ENCODE measurements around the gene UCK2. TPM values are rescaled to one million over a fixed set of nuclear protein-coding genes. Genes with fewer than 3 reads are reported as not detected.

Gene UCK2
- total and polyA plus RNA-seq, 10 of the 15 experiments (the other 5 are each of a cell fraction or from before 2014, with no cell fraction given), result 55.3 to 106 (median 84.9) TPM

DNA sequence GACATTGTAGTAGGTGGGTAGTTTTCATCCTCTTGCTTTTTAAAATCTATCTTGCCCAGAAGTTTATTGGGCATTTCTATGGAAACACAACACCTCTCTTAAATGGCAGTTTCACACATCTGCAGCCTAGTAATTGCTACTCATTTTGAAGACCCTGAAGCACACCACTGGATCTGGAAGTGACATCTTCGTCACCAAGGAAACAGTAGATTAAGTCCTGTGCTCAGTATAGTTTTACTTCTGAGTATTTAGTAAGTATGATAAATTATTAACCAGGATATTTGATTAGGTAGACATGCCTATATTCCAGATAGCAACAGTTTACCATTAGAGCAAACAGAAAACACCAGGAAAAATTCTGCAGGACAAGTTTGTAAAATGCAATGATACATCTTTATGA, 48.7 kb downstream of the UCK2 start (continued):
- TF ChIP-seq, protein P1, sequence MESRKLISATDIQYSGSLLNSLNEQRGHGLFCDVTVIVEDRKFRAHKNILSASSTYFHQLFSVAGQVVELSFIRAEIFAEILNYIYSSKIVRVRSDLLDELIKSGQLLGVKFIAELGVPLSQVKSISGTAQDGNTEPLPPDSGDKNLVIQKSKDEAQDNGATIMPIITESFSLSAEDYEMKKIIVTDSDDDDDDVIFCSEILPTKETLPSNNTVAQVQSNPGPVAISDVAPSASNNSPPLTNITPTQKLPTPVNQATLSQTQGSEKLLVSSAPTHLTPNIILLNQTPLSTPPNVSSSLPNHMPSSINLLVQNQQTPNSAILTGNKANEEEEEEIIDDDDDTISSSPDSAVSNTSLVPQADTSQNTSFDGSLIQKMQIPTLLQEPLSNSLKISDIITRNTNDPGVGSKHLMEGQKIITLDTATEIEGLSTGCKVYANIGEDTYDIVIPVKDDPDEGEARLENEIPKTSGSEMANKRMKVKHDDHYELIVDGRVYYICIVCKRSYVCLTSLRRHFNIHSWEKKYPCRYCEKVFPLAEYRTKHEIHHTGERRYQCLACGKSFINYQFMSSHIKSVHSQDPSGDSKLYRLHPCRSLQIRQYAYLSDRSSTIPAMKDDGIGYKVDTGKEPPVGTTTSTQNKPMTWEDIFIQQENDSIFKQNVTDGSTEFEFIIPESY (IDR thresholded peaks at IDR 0.05), result no peak
- TF ChIP-seq TAF1 (IDR thresholded peaks at IDR 0.05; ENCODE audit: borderline replicate concordance, low read depth, low read length), result no peak
- no peak for TF ChIP-seq RBBP5 (conservative IDR thresholded peaks at IDR 0.05)
- no peak for TF ChIP-seq SMAD1 (IDR thresholded peaks at IDR 0.05; ENCODE audit: low read depth, partially characterized antibody)
- peak; percentile 71 for TF ChIP-seq MTA2 (IDR thresholded peaks at IDR 0.05; ENCODE audit: low read depth)
- TF ChIP-seq NFIC (IDR thresholded peaks at IDR 0.05; ENCODE audit: low read depth, low read length), result no peak
- TF ChIP-seq SUZ12 (IDR thresholded peaks at IDR 0.05; ENCODE audit: unreplicated experiment), result no peak
- TF ChIP-seq BMI1 (IDR thresholded peaks at IDR 0.05; ENCODE audit: borderline replicate concordance), result peak; percentile 32; the same call in 1 of the 2 replicates
- no peak for TF ChIP-seq MYB (IDR thresholded peaks at IDR 0.05; ENCODE audit: borderline replicate concordance, low read depth, low read length)
- peak; percentile 17; the same call in 1 of the 2 replicates for TF ChIP-seq ATF7 (IDR thresholded peaks at IDR 0.05; ENCODE audit: low read depth)
- no peak for TF ChIP-seq POLR2AphosphoS2 (IDR thresholded peaks at IDR 0.05; ENCODE audit: low read depth, low read length)
- TF ChIP-seq EED (IDR thresholded peaks at IDR 0.05; ENCODE audit: low read depth), result no peak
- TF ChIP-seq ETV6 (conservative IDR thresholded peaks at IDR 0.05 in 1 of 2, IDR thresholded peaks at IDR 0.05 in 1 of 2; ENCODE audit: borderline replicate concordance in 1 of 2, low read depth in 1 of 2), result no peak
- no peak for TF ChIP-seq TCF7 (IDR thresholded peaks at IDR 0.05; ENCODE audit: borderline replicate concordance)
- TF ChIP-seq EP300 (IDR thresholded peaks at IDR 0.05; ENCODE audit: borderline replicate concordance in 1 of 2, control insufficient read depth in 1 of 2, low read depth in 2 of 2, low read length in 2 of 2), result peak in 1 of 2 experiments; percentile 53; a peak in 1 of 4 replicates
- TF ChIP-seq, protein P2, sequence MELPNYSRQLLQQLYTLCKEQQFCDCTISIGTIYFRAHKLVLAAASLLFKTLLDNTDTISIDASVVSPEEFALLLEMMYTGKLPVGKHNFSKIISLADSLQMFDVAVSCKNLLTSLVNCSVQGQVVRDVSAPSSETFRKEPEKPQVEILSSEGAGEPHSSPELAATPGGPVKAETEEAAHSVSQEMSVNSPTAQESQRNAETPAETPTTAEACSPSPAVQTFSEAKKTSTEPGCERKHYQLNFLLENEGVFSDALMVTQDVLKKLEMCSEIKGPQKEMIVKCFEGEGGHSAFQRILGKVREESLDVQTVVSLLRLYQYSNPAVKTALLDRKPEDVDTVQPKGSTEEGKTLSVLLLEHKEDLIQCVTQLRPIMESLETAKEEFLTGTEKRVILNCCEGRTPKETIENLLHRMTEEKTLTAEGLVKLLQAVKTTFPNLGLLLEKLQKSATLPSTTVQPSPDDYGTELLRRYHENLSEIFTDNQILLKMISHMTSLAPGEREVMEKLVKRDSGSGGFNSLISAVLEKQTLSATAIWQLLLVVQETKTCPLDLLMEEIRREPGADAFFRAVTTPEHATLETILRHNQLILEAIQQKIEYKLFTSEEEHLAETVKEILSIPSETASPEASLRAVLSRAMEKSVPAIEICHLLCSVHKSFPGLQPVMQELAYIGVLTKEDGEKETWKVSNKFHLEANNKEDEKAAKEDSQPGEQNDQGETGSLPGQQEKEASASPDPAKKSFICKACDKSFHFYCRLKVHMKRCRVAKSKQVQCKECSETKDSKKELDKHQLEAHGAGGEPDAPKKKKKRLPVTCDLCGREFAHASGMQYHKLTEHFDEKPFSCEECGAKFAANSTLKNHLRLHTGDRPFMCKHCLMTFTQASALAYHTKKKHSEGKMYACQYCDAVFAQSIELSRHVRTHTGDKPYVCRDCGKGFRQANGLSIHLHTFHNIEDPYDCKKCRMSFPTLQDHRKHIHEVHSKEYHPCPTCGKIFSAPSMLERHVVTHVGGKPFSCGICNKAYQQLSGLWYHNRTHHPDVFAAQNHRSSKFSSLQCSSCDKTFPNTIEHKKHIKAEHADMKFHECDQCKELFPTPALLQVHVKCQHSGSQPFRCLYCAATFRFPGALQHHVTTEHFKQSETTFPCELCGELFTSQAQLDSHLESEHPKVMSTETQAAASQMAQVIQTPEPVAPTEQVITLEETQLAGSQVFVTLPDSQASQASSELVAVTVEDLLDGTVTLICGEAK (IDR thresholded peaks at IDR 0.05; ENCODE audit: borderline replicate concordance), result no peak
- TF ChIP-seq, protein P3, sequence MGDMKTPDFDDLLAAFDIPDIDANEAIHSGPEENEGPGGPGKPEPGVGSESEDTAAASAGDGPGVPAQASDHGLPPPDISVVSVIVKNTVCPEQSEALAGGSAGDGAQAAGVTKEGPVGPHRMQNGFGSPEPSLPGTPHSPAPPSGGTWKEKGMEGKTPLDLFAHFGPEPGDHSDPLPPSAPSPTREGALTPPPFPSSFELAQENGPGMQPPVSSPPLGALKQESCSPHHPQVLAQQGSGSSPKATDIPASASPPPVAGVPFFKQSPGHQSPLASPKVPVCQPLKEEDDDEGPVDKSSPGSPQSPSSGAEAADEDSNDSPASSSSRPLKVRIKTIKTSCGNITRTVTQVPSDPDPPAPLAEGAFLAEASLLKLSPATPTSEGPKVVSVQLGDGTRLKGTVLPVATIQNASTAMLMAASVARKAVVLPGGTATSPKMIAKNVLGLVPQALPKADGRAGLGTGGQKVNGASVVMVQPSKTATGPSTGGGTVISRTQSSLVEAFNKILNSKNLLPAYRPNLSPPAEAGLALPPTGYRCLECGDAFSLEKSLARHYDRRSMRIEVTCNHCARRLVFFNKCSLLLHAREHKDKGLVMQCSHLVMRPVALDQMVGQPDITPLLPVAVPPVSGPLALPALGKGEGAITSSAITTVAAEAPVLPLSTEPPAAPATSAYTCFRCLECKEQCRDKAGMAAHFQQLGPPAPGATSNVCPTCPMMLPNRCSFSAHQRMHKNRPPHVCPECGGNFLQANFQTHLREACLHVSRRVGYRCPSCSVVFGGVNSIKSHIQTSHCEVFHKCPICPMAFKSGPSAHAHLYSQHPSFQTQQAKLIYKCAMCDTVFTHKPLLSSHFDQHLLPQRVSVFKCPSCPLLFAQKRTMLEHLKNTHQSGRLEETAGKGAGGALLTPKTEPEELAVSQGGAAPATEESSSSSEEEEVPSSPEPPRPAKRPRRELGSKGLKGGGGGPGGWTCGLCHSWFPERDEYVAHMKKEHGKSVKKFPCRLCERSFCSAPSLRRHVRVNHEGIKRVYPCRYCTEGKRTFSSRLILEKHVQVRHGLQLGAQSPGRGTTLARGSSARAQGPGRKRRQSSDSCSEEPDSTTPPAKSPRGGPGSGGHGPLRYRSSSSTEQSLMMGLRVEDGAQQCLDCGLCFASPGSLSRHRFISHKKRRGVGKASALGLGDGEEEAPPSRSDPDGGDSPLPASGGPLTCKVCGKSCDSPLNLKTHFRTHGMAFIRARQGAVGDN (IDR thresholded peaks at IDR 0.05), result no peak
- TF ChIP-seq BRCA1 (IDR thresholded peaks at IDR 0.05; ENCODE audit: low read depth, low read length), result no peak
- no peak for TF ChIP-seq PAX5 (IDR thresholded peaks at IDR 0.05; ENCODE audit: borderline replicate concordance, low read depth, low read length)
- TF ChIP-seq ZNF622 (IDR thresholded peaks at IDR 0.05), result no peak
- TF ChIP-seq NBN (IDR thresholded peaks at IDR 0.05), result no peak
